Measurements from ENCODE around the gene POLR2E. TPM values are rescaled to one million over a fixed set of nuclear protein-coding genes. Genes with fewer than 3 reads are reported as not detected.
A peak's percentile ranks its signal among the peaks of the same experiment; 100 is the strongest.

The POLR2E gene
- polyA plus RNA-seq, 1 donor = 130 TPM

DNA sequence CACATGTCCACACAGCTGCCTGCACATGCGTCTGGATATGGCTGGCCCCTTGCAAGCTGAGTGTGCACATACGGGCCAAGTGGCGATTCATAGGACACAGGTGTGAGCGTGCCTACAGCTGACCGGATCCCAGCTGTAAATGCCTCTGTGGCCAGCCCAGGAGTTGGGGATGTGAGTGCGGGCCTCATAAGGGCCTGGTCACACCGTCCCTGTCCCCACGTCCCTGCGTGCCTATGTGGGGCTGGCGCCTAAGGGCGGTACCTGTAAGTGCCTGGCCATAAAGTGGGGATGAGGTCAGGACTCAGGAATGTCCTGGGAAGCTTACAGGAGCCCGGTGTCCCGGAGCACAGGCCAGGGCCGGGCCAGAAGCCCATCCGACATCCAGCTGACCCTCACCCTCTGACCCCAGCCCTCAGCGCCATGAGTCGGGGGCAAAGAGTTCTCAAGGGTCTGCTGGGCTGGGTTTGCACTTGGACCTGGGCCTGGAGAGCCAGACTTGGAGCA, 29.5 kb downstream of the POLR2E start:
- no peak for DNase-seq

DNA sequence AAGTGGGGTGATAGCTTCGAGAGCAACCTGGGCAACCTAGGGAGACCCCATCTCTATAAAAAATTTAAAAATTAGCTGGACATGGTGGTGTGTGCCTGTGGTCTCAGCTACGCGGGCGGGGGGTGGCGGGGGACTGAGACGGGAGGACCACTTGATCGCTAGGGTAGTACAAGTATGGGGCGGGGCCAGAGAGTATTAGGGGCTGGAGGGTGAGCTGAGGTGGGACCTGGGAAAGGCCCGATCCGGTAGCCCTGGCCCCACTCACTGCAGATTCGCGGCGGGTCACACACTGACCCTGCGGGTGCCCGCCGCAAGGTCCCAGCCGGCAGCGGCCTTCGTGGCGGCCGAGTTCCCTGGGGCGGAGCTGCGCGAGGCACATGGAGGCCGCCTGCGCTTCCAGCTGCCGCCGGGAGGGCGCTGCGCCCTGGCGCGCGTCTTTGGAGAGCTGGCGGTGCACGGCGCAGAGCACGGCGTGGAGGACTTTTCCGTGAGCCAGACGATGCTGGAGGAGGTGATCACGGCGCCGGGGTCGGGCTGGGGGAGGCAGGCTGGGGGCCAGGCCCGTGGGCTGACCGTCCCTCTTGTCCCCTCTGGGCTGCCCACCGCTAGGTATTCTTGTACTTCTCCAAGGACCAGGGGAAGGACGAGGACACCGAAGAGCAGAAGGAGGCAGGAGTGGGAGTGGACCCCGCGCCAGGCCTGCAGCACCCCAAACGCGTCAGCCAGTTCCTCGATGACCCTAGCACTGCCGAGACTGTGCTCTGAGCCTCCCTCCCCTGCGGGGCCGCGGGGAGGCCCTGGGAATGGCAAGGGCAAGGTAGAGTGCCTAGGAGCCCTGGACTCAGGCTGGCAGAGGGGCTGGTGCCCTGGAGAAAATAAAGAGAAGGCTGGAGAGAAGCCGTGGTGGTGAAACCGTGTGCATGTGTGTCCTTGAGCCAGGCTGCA, 30.2 kb downstream of the POLR2E start:
- peak; percentile 53 for DNase-seq

DNA sequence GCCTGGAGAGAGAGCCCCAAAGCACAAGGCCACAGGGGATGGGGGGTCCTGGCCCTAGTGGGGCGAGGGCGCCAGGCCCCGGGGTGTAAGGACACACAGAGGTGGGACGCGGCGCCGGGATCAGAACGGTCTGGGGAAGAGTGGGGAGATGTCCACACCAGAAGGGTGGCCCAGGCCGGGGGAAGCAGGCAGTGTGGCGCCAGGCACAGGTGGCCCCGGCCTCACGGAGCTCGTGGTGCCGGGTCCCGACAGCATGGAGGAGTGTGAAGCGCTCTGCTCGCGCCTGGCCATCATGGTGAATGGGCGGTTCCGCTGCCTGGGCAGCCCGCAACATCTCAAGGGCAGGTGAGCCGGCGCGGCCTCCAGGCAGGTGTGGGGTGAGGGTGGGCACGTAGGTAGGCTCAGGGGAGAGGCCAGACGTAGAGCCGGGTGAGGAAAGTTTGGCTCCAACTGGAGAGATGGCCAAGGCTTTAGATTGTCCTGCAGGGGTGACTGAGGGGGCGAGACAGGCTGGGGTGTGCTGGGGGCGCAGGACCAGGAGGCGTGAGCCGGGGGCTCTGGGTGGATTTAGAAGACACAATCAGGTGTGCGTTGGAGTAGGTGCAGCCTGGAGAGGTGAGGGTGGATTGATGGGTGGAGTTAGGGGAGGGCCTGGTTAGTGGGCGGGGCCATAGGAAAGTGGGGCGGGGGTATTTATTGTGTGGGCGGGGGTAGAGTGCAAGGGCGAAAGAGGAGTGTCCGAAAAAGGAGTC, 31.1 kb downstream of the POLR2E start:
- no peak for DNase-seq

DNA sequence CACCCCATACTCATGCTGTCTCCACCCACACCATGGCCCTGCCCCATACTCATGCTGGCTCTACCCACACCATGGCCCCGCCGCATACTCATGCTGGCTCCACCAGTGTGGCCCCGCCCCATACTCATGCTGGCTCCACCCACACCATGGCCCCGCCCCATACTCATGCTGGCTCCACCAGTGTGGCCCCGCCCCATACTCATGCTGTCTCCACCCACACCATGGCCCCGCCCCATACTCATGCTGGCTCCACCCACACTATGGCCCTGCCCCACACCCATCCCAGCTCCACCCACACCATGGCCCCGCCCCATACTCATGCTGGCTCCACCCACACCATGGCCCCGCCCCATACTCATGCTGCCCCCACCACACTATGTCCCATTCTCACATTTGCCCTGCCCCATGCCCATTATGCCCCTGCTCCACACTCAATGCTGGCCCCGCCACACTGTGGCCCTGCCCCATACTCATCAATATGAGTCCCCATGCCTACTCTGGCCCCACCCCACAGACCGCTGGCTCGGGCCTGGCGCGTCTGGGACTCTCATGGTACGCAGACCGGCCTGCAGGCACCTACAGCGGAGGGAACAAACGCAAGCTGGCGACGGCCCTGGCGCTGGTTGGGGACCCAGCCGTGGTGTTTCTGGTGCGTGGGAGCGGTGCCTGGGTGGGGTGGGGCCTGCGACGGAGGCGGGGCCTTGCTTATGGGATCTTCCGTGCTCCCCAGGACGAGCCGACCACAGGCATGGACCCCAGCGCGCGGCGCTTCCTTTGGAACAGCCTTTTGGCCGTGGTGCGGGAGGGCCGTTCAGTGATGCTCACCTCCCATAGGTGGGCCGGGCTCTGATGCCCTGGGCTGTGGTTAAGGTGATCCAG, 31.9 kb downstream of the POLR2E start:
- DNase-seq = no peak

DNA sequence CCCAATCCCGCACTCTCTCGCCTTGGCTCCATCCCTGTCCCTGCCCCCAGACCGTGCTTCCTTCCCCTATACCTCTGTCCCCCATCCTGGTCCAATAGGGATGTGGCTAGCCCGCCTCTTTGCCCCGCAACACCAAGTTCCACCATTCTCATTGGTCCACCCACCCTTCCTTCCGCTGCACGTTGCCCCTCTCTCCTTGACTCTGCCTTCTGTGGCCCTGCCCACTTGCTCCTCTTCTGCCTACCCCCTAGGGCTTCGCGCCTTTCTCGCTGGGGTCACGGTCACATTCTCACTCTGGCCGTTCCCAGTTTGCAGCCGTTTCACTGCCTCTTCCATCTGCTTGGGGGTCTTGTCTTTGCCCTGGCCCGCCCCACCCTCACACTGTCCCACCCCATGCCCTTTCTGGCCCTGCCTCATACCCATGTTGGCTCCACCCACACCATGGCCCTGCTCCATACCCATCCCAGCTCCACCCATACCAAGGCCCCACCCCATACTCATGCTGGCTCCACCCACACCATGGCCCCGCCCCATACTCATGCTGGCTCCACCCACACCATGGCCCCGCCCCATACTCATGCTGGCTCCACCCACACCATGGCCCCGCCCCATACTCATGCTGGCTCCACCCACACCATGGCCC, 32.7 kb downstream of the POLR2E start:
- no peak for DNase-seq

DNA sequence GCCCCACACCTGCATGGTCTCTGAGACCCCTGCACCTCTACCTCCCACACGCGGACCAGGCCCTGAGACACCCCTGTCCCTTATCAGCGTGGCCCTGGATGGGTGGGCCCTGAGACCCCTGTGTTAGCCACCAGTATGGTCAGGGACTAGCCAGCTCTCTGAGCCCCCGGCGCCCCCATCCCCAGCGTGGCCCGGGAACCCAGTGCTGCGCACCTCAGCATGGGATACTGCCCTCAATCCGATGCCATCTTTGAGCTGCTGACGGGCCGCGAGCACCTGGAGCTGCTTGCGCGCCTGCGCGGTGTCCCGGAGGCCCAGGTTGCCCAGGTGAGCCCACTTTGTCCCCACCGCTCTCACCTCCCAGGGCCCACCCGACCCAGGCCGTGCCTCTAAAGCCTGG, 33.2 kb downstream of the POLR2E start:
- DNase-seq = no peak

DNA sequence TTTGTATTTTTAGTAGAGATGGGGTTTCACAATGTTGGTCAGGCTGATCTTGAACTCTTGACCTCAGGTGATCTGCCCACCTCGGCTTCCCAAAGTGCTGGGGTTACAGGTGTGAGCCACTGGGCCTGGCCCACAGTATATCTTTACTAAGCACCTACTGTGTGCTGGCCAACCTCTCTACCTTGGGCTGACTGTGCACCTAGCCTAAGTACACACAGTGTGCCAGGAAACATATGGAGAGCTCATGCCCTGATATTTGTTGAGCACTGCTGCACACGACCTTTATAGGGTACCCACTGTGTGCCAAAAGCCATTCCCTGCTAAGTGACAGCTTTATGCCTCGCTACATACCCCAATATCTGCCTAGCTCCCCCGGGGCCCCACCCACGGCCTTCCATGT, 34.5 kb downstream of the POLR2E start:
- no peak for DNase-seq

DNA sequence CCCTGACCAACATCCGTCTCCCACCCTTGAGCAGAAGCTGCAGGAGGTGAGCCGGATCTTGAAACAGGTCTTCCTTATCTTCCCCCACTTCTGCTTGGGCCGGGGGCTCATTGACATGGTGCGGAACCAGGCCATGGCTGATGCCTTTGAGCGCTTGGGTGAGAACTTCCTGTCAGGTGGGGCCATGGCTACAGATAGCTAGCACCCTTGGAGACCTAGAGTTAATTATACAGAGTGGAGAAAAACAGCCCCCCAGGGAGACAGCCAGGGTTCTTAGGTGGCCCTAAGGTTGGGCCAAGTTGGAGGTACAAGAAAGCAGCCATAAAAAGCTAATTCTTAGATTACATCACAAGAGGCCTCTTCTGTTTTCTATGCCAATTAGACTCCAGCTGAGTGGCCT, 37.1 kb downstream of the POLR2E start:
- no peak for DNase-seq

DNA sequence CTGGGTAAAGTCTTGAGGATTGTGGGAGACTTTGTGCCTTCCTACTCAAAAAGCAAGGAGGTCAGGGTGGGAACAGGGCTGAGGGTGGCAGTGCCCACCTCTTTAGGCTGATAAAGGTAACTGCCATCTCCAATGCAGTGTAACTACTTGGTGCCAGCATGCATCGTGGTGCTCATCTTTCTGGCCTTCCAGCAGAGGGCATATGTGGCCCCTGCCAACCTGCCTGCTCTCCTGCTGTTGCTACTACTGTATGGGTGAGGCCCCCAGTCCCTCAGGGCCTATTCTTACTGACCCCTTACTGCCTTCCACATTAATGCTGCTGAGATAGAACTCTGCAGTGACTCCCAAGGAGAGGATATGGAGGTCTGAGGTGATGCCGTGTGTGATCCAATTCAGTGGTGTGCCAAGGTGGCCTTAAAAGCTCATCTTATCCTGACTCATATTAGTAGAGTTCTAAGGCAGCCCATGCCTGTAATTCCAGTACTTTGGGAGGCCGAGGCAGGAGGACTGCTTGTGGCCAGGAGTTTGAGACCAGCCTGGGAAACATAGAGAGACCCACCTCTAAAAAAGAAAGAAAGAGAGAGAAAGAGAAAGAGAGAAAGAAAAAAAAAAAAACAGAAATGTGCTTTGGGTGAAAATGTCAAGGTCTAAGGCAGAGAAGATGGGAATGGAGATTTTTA, 37.9 kb downstream of the POLR2E start:
- DNase-seq = no peak

DNA sequence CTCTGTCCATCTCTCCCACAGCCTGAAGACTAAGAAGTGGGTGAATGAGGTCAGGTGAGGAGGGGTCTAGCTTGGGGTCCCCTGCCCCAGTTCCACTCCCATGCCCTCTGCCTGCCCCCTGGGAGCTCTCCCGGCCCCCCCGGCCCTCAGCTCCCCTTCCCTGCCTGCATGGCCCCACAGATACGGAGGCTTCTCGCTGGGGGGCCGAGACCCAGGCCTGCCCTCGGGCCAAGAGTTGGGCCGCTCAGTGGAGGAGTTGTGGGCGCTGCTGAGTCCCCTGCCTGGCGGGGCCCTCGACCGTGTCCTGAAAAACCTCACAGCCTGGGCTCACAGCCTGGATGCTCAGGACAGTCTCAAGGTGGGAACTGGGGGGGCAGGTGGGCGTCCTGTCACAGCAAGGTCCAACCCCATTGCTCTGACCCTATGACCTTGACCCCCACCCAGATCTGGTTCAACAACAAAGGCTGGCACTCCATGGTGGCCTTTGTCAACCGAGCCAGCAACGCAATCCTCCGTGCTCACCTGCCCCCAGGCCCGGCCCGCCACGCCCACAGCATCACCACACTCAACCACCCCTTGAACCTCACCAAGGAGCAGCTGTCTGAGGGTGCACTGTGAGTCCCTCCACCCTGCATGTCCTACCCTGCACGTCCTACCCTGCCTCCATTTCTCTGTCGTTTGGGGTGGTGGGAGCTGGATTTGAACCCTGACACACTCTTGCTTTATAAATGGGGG, 39.1 kb downstream of the POLR2E start:
- no peak for DNase-seq

DNA sequence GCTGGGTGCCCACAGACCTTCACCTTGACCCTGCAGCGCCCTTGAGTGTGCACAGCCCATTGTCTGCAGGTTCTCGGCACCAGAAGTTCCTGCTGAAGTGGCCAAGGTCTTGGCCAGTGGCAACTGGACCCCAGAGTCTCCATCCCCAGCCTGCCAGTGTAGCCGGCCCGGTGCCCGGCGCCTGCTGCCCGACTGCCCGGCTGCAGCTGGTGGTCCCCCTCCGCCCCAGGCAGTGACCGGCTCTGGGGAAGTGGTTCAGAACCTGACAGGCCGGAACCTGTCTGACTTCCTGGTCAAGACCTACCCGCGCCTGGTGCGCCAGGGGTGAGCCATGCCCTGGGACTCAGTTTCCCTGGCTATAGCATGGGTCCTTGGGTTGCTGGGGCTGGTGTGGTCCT, 40.1 kb downstream of the POLR2E start:
- no peak for DNase-seq

DNA sequence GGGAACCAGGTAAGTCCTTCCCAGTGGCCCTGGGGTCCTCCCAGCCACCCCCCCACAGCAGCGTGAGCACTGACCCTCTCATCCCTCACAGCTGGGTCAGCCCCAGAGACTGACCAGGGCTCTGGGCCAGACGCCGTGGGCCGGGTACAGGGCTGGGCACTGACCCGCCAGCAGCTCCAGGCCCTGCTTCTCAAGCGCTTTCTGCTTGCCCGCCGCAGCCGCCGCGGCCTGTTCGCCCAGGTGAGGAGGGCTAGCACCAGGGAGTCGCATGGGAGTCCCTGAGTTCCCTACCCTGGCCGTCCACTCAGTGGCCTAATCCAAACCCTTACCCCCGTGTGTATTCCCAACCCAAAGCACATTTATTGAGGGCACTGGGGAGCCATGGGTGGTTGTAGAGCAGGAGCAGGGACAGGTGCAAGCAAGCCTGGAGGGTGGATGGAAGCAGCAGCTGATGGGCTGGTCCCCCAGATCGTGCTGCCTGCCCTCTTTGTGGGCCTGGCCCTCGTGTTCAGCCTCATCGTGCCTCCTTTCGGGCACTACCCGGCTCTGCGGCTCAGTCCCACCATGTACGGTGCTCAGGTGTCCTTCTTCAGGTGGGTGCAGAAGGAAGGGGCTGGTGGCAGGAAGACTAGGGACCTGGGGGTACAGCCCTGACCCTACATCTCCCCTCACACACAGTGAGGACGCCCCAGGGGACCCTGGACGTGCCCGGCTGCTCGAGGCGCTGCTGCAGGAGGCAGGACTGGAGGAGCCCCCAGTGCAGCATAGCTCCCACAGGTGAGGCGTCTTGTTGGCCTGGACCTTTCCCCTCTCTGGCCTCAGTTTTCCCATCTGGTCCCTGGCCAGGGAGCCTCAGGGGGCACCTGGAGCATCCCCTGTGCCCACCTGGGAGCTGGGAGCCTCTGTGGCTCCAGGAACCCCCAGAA, 40.8 kb downstream of the POLR2E start:
- no peak for DNase-seq

DNA sequence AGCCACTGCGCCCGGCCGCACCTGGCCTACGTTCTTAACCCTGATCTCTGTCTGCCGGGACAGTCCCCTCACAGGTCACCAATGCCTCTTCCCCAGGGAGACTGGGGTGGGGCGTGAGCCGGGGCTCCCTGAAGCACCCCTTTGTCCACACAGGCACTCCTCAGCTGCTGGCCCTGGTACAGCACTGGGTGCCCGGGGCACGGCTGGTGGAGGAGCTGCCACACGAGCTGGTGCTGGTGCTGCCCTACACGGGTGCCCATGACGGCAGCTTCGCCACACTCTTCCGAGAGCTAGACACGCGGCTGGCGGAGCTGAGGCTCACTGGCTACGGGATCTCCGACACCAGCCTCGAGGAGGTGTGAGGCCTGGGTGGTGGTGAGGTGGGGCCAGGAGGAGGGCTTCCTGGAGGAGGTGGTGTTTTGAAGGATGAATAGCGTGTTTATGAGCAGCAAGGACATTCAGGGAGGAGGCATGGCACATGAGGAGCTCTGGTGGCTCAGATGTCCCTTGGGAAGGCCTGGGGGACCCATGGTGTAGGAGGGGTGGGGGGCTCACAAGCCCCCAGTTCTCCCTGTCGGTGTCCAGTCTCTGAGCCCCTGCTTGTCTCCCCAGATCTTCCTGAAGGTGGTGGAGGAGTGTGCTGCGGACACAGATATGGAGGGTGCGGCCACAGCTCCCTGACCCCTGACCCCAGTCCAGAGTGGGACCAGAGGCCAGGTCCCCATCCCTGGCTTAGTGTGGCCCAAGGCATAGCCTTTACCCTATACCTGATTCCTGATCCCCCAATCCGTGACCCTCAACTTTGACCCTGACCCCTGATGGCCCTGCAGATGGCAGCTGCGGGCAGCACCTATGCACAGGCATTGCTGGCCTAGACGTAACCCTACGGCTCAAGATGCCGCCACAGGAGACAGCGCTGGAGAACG, 41.7 kb downstream of the POLR2E start:
- DNase-seq = no peak

DNA sequence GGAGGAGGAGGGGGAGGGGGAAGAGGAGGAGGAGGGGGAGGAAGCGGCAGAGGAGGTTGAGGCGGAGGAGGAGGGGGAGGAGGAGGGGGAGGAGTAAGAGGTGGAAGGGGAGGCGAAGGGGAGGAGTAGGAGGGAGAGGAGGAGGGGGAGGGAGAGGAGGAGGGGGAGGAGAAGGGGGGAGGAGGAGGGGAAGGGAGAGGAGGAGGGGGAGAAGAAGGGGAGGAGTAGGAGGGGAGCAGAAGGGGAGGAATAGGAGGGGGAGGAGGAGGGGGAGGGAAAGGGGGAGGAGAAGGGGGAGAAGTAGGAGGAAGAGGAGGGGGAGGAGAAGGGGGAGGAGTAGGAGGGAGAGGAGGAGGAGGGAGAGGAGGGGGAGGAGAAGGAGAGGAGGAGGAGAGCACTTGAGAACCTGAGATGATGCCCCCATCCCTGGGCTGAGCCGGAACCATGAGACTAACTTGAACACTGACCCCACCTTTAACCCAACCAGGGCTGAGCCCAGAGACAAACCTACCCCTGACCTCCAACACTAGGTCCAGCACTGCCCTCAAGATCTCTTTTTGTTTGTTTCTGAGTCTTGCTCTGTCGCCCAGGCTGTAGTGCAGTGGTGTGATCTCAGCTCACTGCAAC, 42.7 kb downstream of the POLR2E start:
- DNase-seq = no peak

DNA sequence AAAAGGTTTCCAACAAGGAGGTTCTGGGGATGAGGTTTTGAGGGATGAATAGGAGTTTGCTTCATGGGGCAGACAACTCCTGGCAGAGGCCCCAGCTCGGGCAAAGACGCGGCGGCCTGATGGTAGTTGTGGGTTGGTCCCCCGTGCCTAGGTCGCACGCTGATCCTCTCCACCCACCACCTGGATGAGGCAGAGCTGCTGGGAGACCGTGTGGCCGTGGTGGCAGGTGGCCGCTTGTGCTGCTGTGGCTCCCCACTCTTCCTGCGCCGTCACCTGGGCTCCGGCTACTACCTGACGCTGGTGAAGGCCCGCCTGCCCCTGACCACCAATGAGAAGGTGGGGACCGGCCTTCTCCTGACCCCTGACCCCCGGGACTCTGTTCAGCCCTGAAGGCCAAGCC, 43.4 kb downstream of the POLR2E start:
- DNase-seq = no peak

DNA sequence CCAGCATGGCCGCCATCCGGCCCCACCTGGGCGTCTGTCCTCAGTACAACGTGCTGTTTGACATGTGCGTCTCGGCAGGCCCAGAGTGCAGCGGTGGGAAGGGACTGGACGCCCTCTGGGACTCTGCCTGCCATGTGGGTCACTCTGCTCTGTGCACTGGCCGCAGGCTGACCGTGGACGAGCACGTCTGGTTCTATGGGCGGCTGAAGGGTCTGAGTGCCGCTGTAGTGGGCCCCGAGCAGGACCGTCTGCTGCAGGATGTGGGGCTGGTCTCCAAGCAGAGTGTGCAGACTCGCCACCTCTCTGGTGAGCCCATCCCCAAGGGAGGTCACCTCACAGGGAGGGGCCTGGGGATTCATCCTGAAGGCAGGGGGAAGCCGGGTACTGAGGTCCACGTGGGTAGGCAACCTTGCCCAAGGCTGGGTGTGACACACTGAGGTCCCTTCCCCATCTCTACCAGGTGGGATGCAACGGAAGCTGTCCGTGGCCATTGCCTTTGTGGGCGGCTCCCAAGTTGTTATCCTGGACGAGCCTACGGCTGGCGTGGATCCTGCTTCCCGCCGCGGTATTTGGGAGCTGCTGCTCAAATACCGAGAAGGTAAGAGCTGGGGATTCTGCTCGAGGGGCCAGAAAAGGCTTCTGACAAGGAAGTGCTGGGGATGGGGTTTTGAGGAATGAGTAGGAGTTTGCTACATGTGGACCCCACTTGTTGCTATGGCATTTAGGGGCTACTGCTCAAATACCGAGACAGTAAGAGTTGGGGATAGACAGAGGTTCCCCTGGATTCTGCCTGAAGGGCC, 44.0 kb downstream of the POLR2E start:
- no peak for DNase-seq

DNA sequence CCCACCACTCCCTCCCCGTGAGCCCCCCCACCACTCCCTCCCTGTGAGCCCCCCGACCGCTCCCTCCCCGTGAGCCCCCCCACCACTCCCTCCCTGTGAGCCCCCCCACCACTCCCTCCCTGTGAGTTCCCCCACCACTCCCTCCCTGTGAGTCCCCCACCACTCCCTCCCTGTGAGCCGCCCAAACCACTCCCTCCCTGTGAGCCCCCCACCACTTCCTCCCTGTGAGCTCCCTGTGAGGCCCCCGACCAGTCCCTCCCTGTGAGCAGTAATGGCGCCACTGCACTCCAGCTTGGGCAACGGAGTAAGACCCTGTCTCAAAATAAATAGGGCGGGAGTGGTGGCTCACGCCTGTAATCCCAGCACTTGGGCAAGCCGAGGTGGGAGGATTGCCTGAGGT, 45.4 kb downstream of the POLR2E start:
- DNase-seq = no peak
